Mesodermal cell (in vitro differentiated cells): Measurements from ENCODE around the gene SMARCA5.

Experiments used
- H3K27ac ChIP-seq: 2 replicates; pipeline ENCODE4 v1.7.0; 2013; ENCODE audit warnings: mild to moderate bottlenecking, low read depth, low read length, moderate library complexity; ENCODE audit not compliant: severe bottlenecking
- H3K36me3 ChIP-seq: 2 replicates; pipeline ENCODE4 v1.7.1; 2013; ENCODE audit warnings: mild to moderate bottlenecking, low read length, moderate library complexity; ENCODE audit not compliant: control insufficient read depth, insufficient read depth
- H3K4me1 ChIP-seq: one replicate; pipeline ENCODE4 v1.7.1; 2013; ENCODE audit warnings: mild to moderate bottlenecking, low read length; ENCODE audit not compliant: insufficient read depth, control insufficient read depth, poor library complexity, severe bottlenecking
- H3K4me3 ChIP-seq: 2 replicates; pipeline ENCODE4 v1.7.0; 2013; ENCODE audit warnings: low read length, control low read depth, mild to moderate bottlenecking; ENCODE audit not compliant: insufficient read depth, poor library complexity, severe bottlenecking; ENCODE audit errors: extremely low read depth
- H3K9me3 ChIP-seq: 2 replicates; pipeline ENCODE4 v1.7.1; 2013; ENCODE audit warnings: mild to moderate bottlenecking, low read length, moderate library complexity; ENCODE audit not compliant: control insufficient read depth
- WGBS, 2 experiments: methylation state at CpG; one replicate each; pipeline ENCODE4 v1.1.5; 2013; ENCODE audit warnings: missing lambda C conversion rate in 2 of 2; ENCODE audit not compliant: insufficient coverage in 2 of 2; 5-methylcytosine and 5-hydroxymethylcytosine counted together

Gene SMARCA5

GRCh38 chr4:143575331-143575730 is 61.8 kb downstream of the SMARCA5 start:
- H3K4me3 ChIP-seq, result no peak overlapping the region
- no peaks in the 10 kb centered on the region for H3K36me3 ChIP-seq
- no peaks in the 10 kb centered on the region for H3K9me3 ChIP-seq
- no peak overlapping the region for H3K27ac ChIP-seq
- no peaks in the 10 kb centered on the region for H3K4me1 ChIP-seq

DNA sequence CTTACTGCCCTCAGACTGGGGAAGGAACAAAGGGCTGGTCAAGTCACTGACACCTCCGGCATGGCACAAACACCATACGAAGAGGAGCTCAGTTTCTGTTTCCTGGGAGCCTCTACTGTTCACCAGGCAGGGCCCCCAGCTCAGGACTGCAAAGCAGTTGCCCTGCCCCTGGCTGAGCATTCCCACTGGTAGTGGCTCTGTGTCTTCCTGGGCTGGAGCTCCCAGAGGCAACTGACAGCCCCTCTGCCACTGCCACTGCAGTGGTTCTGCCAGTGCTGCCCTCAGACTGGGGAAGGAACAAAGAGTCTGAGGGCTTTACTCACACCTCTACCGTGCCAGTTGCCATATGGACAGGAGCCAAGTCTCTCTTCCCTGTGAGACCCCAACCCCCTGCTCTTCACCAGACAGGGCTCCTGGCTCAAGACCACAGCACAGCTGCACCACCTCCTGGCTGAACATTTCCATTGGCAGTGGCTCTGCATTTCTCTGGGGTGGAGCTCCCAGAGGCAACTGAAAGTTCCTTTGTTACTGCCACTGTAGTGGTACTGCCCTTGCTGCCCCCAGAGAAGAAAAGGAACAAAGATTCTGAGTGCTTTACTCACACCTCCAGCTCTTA is 67.9 kb downstream of the SMARCA5 start:
- no peaks in the 10 kb centered on the region for H3K36me3 ChIP-seq
- peaks cover 4% of the 10 kb centered on the region for H3K4me1 ChIP-seq
- no peak overlapping the region for H3K27ac ChIP-seq
- H3K9me3 ChIP-seq, result no peaks in the 10 kb centered on the region
- WGBS, 2 experiments, result 63 to 94% methylated on average over 2 to 3 of the region's 3 CpGs
- H3K4me3 ChIP-seq, result no peak overlapping the region

DNA sequence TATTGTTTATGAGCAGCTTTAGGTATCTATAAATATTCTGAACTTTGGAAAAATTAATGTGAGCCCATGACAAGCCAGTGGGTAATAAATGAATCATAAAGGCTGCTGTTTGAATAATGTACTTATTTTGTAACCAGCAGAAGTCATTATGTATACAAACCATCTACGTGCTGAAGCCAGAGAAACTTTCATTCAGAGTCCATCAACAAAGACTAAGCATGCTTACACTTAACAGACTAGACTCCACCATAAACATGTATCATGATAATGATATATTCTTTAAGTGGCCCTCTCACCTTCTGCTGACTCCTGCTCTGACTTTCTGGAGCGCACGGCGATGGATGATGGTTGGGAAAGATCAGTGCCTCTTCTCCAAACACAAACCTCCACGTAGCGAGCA is 72.0 kb downstream of the SMARCA5 start:
- H3K27ac ChIP-seq, result no peak overlapping the region
- no peaks in the 10 kb centered on the region for H3K36me3 ChIP-seq
- WGBS, 2 experiments, result 94 to 97% methylated on average over 2 to 5 of the region's 6 CpGs
- H3K4me1 ChIP-seq, result peaks cover 4% of the 10 kb centered on the region
- H3K9me3 ChIP-seq, result no peaks in the 10 kb centered on the region
- H3K4me3 ChIP-seq, result no peak overlapping the region

- no peaks in the 10 kb centered on the region for H3K9me3 ChIP-seq
- no peak overlapping the region for H3K4me3 ChIP-seq
- no peak overlapping the region for H3K27ac ChIP-seq
- H3K36me3 ChIP-seq, result no peaks in the 10 kb centered on the region
- peaks cover 4% of the 10 kb centered on the region for H3K4me1 ChIP-seq
These were observed 72.6 kb downstream of the SMARCA5 start for GRCh38 chr4:143586080-143586479.

DNA sequence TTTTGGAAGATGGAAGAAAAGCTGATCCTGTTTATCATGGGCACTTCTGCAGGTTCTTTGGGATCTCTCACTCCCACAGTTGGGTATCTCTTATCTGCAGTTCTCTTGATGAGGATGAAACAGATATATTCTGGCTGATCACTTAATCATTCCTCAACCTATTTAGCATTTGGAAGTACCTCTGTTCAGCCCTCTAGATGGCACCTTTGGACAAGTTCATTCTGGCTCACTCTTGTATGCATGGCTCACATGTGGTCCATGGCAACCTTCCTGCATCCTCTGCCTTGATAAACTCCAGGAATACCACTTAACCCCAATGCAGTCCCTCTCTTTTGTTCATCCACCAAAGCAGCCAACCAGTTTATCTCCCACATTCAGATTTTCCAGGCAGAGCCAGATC is 74.2 kb downstream of the SMARCA5 start:
- no peaks in the 10 kb centered on the region for H3K9me3 ChIP-seq
- H3K4me3 ChIP-seq, result no peak overlapping the region
- peaks cover 4% of the 10 kb centered on the region for H3K4me1 ChIP-seq
- no peaks in the 10 kb centered on the region for H3K36me3 ChIP-seq
- no peak overlapping the region for H3K27ac ChIP-seq

GRCh38 chr4:143597276-143597675 is 83.8 kb downstream of the SMARCA5 start:
- Histone ChIP-seq H3K4me3 (no peak overlapping the region), H3K4me1 (no peaks in the 10 kb centered on the region), H3K9me3 (no peaks in the 10 kb centered on the region), H3K27ac (no peak overlapping the region), H3K36me3 (no peaks in the 10 kb centered on the region)
- WGBS, 2 experiments, result no CpG with 5 or more reads among the region's 3 CpGs

- H3K4me3 ChIP-seq, result no peak overlapping the region
- no peaks in the 10 kb centered on the region for H3K9me3 ChIP-seq
- no peaks in the 10 kb centered on the region for H3K4me1 ChIP-seq
- no peaks in the 10 kb centered on the region for H3K36me3 ChIP-seq
- H3K27ac ChIP-seq, result no peak overlapping the region
These were observed 85.3 kb downstream of the SMARCA5 start for GRCh38 chr4:143598816-143599215.

DNA sequence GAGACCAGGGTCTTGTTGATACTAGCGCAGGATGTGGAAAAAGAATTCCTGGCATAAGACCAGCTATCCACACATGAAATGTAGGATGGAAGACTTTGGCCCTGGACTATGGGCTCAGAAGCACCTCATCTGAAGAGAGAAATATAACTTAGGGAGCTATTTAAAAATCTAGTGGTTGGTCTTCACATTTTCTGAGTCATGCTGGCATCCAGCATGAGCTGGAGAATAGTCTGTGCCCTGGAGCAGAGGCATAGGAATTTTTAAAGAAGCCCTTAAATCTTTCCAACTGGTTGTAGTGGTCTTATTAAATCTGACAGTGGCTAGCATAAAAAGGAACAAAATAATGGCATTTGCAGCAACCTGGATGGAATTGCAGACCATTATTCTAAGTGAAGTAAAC is 86.3 kb downstream of the SMARCA5 start:
- H3K36me3 ChIP-seq, result no peaks in the 10 kb centered on the region
- no peak overlapping the region for H3K4me3 ChIP-seq
- no peak overlapping the region for H3K27ac ChIP-seq
- H3K4me1 ChIP-seq, result no peaks in the 10 kb centered on the region
- WGBS, 2 experiments, result 100% methylated on average over 1 of the region's 1 CpG; no CpG with 5 or more reads in 1 of the 2 experiments
- H3K9me3 ChIP-seq, result no peaks in the 10 kb centered on the region

DNA sequence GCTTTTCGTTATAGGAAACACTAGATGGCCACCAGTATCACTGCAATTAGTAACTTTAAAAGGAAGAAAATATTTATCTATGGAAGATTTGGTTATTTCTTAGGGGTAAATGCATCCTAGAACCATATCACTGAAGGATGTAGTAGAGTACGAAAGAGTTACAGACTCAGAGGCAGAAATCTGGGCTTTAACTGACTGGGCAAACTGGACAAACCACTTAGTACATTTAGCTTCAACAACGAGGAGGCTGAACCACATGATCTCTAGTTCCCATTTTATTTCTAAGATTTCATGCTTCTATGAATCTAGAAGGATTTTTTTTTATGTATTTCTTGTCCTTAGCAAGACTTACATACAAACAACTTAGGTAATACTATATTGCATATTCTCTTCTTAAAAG is 93.0 kb downstream of the SMARCA5 start:
- Histone ChIP-seq H3K4me3 (no peak overlapping the region), H3K36me3 (no peaks in the 10 kb centered on the region), H3K27ac (no peak overlapping the region), H3K4me1 (no peaks in the 10 kb centered on the region), H3K9me3 (no peaks in the 10 kb centered on the region)
- 100% methylated on average over 1 of the region's 3 CpGs for WGBS, 2 experiments
